HL-60 (cell line): ENCODE data around the gene ENG.

Source experiments
- DNase-seq, 2 experiments: peaks; one replicate each; pipeline ENCODE4 v3.0.0-alpha.2; 2010 to 2020; ENCODE audit warnings: low read depth in 1 of 2, low spot score in 1 of 2
- H3K27ac ChIP-seq: fragments of 250-450 bp; sonication (Bioruptor Pico); replicated peaks from 2 replicates; pipeline ENCODE4 v1.5.1; 2020; ENCODE audit warnings: mild to moderate bottlenecking, moderate library complexity
- H3K27me3 ChIP-seq: fragments of 250-450 bp; sonication (Bioruptor Pico); 2 replicates; pipeline ENCODE4 v1.5.1; 2021; ENCODE audit warnings: mild to moderate bottlenecking, moderate library complexity; ENCODE audit not compliant: insufficient read depth, poor library complexity, severe bottlenecking
- H3K4me3 ChIP-seq: replicated peaks from 2 replicates; pipeline ENCODE4 v1.5.1; 2011; ENCODE audit warnings: mild to moderate bottlenecking, control low read depth, low read length; ENCODE audit not compliant: insufficient read depth
- GABPA ChIP-seq: IDR thresholded peaks from 2 replicates; pipeline ENCODE4 v1.6.1; 2012; ENCODE audit warnings: low read depth
- POLR2AphosphoS5 ChIP-seq: IDR thresholded peaks from 2 replicates; pipeline ENCODE4 v1.6.1; 2012; ENCODE audit warnings: low read depth
- SPI1 ChIP-seq: IDR thresholded peaks from 2 replicates; pipeline ENCODE4 v1.6.1; 2012; ENCODE audit warnings: low read depth, mild to moderate bottlenecking, borderline replicate concordance
- TF ChIP-seq, protein P1 (sequence below): IDR thresholded peaks from one replicate; pipeline ENCODE4 v1.5.1; 2011; ENCODE audit warnings: low read length, control low read depth, inconsistent platforms; ENCODE audit not compliant: insufficient read depth
- TF ChIP-seq, protein P2 (sequence below): IDR thresholded peaks from 2 replicates; pipeline ENCODE4 v1.6.1; 2012; ENCODE audit warnings: low read depth; ENCODE audit not compliant: insufficient replicate concordance

Gene ENG

GRCh38 chr9:127803507-127804352, 50.7 kb downstream of the ENG start:
- Histone ChIP-seq H3K4me3 (peak overlapping the region; percentile 92), H3K27me3 (no peaks in the 10 kb centered on the region), H3K27ac (peak overlapping the region; percentile 82)
- DNase-seq = no peak
- TF ChIP-seq SPI1 (no peak), GABPA (no peak), POLR2AphosphoS5 (no peak; the same call in 1 of the 2 replicates)
- TF ChIP-seq, protein P1, sequence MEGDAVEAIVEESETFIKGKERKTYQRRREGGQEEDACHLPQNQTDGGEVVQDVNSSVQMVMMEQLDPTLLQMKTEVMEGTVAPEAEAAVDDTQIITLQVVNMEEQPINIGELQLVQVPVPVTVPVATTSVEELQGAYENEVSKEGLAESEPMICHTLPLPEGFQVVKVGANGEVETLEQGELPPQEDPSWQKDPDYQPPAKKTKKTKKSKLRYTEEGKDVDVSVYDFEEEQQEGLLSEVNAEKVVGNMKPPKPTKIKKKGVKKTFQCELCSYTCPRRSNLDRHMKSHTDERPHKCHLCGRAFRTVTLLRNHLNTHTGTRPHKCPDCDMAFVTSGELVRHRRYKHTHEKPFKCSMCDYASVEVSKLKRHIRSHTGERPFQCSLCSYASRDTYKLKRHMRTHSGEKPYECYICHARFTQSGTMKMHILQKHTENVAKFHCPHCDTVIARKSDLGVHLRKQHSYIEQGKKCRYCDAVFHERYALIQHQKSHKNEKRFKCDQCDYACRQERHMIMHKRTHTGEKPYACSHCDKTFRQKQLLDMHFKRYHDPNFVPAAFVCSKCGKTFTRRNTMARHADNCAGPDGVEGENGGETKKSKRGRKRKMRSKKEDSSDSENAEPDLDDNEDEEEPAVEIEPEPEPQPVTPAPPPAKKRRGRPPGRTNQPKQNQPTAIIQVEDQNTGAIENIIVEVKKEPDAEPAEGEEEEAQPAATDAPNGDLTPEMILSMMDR = no peak
- TF ChIP-seq, protein P2, sequence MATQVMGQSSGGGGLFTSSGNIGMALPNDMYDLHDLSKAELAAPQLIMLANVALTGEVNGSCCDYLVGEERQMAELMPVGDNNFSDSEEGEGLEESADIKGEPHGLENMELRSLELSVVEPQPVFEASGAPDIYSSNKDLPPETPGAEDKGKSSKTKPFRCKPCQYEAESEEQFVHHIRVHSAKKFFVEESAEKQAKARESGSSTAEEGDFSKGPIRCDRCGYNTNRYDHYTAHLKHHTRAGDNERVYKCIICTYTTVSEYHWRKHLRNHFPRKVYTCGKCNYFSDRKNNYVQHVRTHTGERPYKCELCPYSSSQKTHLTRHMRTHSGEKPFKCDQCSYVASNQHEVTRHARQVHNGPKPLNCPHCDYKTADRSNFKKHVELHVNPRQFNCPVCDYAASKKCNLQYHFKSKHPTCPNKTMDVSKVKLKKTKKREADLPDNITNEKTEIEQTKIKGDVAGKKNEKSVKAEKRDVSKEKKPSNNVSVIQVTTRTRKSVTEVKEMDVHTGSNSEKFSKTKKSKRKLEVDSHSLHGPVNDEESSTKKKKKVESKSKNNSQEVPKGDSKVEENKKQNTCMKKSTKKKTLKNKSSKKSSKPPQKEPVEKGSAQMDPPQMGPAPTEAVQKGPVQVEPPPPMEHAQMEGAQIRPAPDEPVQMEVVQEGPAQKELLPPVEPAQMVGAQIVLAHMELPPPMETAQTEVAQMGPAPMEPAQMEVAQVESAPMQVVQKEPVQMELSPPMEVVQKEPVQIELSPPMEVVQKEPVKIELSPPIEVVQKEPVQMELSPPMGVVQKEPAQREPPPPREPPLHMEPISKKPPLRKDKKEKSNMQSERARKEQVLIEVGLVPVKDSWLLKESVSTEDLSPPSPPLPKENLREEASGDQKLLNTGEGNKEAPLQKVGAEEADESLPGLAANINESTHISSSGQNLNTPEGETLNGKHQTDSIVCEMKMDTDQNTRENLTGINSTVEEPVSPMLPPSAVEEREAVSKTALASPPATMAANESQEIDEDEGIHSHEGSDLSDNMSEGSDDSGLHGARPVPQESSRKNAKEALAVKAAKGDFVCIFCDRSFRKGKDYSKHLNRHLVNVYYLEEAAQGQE = no peak

DNA sequence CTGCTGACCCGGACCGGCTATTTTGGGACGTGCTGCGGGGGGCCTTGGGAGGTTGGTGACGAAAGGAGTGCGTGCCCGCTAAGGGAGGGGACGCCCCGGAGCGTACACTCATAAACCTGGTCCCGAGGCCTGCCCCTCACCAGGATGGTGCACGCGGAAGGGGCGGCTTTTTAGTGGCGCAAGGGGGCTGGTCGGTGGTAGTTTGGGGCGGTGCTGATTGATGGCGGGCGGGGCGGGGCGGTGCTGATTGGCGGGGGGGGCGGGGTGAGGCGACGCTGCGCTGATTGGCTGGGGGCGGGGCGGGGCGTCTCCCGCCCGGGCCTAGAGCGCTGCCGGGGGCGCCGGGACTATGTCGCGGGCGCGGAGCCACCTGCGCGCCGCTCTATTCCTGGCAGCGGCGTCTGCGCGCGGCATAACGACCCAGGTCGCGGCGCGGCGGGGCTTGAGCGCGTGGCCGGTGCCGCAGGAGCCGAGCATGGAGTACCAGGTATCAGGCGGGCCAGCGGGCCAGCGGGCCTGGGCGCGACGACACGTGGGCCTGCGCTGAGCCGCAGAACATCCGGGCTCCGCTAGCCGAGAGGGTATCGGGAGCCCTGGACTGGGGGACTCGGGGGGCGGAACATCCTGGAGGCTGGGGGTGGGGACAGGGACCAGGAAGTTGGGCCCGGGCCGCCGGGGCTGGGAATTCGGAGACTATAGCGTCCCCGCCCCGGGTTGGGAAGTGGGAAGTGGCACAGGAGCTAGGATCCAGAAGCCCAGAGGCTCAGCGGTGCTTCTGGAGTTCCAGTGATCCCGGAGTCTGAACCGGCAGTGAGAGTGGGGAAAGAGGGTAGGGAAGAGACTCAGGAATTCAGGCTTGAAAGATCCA, 51.6 kb downstream of the ENG start, which contains the start of gene FPGS:
FPGS (plus strand) TSS at position 307 of the 868 bp plus-strand sequence; CDS start at position 350, 43 bp downstream.
- Histone ChIP-seq H3K27me3 (no peaks in the 10 kb centered on the region), H3K4me3 (peak within 1 kb of the TSS; percentile 92), H3K27ac (peak within 1 kb of the TSS; percentile 82)
- TF ChIP-seq POLR2AphosphoS5 = peak; percentile 75; the same call in 1 of the 2 replicates
- peak; percentile 53; the same call in 1 of the 2 replicates for TF ChIP-seq GABPA
- TF ChIP-seq, protein P2 = no peak
- DNase-seq = peak; percentile 82 to 85

GRCh38 chr9:127801955-127802575, 52.4 kb downstream of the ENG start:
- peak overlapping the region; percentile 92 for H3K4me3 ChIP-seq
- H3K27ac ChIP-seq = peak overlapping the region; percentile 65
- H3K27me3 ChIP-seq = no peaks in the 10 kb centered on the region
- peak in 1 of 2 experiments; percentile 61 for DNase-seq
- TF ChIP-seq, protein P1 = no peak
- TF ChIP-seq GABPA (no peak), POLR2AphosphoS5 (no peak), SPI1 (peak; percentile 39; the same call in 1 of the 2 replicates)
- TF ChIP-seq, protein P2 = no peak
